HFF-Myc (cell line): ENCODE measurements around the gene INF2.

Experiments
- DNase-seq: peaks from one replicate; pipeline ENCODE4 v3.0.0-alpha.2; 2011; ENCODE audit warnings: low read depth; ENCODE audit errors: extremely low read depth
- H3K4me3 ChIP-seq: replicated peaks from 2 replicates; pipeline ENCODE4 v1.5.1; 2011; ENCODE audit warnings: low read depth, mild to moderate bottlenecking, control low read depth, low read length
- CTCF ChIP-seq: IDR thresholded peaks from 2 replicates; pipeline ENCODE4 v1.5.1; 2012; ENCODE audit warnings: mild to moderate bottlenecking, low read depth, low read length, control low read depth; ENCODE audit errors: missing control alignments

Gene INF2

DNA sequence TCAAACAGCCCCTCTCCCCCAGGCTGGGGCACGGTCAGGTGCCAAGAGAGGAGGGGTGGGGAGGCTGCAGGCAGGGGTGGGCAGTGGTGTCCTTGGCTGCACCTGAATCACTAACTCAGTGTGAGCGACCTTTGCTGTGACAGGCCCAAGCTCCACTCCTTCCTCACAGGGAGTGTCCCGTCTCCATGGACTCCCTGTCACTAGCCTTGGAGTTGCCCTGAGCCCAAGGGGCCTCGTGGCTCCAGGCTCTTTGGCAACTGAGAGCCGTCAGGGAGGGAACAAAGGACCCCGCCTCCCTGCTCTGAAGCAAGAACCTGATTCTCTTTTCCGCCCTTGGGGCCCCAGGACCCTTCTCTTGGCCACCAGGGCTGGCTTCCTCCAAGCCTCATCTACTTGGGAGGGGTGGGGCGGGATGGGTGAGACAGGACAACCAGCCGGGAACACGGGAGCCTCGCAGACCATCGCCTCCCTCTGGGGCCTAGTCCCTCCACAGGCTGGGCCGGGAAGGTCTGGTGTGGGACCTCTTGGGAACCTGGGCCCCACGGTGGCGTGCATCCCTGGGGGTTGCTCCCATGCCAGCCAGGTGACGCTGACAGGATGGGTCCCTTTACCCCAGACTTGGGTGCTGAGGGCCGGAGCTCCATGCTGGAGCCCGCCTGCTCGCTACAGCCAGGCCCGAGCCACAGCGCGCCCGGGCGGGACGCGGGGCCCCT lies 33.7 kb downstream of the INF2 start:
- DNase-seq, result no peak
- H3K4me3 ChIP-seq, result no peak overlapping the region
- no peak for TF ChIP-seq CTCF

DNA sequence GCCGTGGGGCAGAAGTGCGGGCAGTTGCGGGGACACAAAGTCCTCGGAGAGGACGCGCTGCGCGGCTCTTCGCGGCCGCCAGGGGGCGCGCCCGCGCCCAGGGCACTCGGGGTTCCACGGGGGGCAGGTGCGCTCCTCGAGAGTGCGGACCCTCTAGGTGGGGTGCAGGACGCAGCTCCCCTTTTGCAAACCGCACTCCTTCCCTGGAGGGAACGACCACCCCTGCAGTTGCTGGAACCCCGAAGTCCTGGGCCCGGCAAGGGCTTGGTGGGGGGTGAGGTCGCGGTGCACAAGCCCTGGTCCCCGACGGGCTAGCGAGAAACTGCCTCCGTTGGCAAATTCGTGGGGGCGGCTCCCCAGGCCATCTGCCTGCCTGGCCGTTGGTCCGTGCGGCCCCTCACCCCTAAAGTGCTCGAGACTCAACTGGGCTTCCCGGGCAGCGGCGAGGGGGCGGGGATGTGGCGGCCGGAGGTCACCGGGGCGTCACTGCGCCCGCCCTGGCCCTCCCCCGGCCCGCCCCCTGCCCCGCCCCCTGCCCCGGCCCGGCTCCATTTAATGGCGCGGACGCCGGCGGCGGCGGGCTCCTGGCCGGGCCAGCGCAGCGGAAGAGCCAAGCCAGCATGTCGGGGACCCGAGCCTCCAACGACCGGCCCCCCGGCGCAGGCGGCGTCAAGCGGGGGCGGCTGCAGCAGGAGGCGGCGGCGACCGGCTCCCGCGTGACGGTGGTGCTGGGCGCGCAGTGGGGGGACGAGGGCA lies 34.4 kb downstream of the INF2 start, which contains the start of gene ADSS1:
Gene ADSS1 (plus strand): TSS at position 579 of the 756 bp plus-strand sequence. CDS start 42 bp downstream, at position 621.
- DNase-seq, result no peak
- peak; percentile 89 for TF ChIP-seq CTCF
- H3K4me3 ChIP-seq, result peak within 1 kb of the TSS; percentile 24; the same call in 1 of the 2 replicates

DNA sequence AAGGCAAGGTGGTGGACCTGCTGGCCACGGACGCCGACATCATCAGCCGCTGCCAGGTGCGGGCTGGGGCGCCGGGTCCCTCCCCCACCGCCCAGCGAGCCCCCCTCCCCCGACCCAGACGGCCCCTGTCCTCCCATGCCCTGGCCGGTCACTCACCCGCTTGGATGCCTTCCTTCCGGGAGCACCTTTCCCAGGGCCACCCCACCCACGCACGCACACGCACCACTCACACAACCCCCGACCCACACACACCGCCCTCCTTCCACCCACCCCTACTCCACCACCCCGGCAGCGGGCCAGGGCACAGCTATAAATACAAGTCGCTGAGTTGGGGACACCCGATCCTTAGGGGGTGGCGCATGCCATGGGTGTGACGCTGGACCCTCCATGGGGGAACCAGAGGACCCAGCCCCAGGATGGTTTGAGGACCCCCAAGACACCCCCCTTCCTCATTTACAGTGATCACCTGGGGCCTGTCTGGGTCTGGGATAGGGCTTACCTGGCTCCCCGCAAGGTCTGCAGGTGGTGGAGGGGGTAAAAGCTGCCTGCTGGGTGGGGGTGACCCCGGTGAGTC lies 35.1 kb downstream of the INF2 start:
- no peak for DNase-seq
- peak overlapping the region; percentile 24; the same call in 1 of the 2 replicates for H3K4me3 ChIP-seq
- no peak for TF ChIP-seq CTCF

DNA sequence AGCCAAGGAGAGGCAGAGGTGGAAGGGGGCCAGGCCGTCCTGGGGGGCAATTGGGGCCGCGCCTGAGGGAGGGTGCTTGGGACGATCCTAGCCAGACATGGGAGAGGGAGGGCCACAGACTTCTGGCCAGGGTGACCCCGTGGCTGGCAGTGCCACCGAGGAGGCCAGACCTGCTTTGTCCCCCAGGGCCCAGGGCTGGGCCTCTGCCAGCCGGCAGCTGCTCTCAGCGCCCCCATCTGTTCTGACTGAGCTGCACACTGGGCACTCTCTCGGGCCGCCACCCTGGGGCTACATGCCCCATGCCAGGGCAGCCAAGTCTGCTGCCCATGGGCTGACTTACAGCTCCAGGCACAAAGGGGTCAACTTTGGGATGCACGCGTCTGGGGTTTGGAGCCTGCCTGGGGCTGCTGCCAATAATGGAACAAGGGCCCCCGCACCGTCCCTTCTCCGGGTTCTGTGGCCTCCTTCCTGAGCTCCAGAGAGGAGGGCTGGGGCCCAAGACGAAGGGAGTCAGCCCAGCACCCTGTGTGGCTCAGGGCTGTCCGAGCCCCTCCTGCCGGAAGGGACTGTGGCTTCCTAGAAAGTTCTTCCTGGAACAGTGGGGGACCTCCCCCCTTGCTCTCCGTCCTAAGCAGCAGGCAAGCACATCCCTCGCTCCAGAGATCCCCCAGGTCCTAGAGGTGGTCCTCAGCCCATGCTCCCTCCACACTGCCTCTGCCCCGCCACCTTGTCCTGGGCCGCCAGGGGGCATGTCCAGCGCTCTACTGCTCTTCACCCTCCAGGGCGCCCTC lies 35.8 kb downstream of the INF2 start:
- DNase-seq, result no peak

GRCh38 chr14:104725772-104726548 lies 36.5 kb downstream of the INF2 start:
- no peak for DNase-seq
- no peak overlapping the region for H3K4me3 ChIP-seq
- TF ChIP-seq CTCF, result no peak

More for the DNA sequence above, 35.8 kb downstream of the INF2 start:
- no peak overlapping the region for H3K4me3 ChIP-seq
- TF ChIP-seq CTCF, result peak; percentile 37
